Measurements from ENCODE around the gene TCEA3.

Gene TCEA3

GRCh38 chr1:23395154-23395724 lies 29.3 kb downstream of the TCEA3 start:
- TF ChIP-seq SIN3A (IDR thresholded peaks at IDR 0.05; ENCODE audit: borderline replicate concordance, insufficient read depth, low read length) (no peak), FOXP2 (optimal IDR thresholded peaks at IDR 0.05; ENCODE audit: borderline replicate concordance, extremely low read depth, extremely low read length, insufficient read depth) (no peak), POLR2AphosphoS5 (IDR thresholded peaks at IDR 0.05; ENCODE audit: low read depth, low read length) (no peak), TAF1 (IDR thresholded peaks at IDR 0.05; ENCODE audit: borderline replicate concordance, insufficient read depth, low read length) (no peak)
- TF ChIP-seq, protein P1, sequence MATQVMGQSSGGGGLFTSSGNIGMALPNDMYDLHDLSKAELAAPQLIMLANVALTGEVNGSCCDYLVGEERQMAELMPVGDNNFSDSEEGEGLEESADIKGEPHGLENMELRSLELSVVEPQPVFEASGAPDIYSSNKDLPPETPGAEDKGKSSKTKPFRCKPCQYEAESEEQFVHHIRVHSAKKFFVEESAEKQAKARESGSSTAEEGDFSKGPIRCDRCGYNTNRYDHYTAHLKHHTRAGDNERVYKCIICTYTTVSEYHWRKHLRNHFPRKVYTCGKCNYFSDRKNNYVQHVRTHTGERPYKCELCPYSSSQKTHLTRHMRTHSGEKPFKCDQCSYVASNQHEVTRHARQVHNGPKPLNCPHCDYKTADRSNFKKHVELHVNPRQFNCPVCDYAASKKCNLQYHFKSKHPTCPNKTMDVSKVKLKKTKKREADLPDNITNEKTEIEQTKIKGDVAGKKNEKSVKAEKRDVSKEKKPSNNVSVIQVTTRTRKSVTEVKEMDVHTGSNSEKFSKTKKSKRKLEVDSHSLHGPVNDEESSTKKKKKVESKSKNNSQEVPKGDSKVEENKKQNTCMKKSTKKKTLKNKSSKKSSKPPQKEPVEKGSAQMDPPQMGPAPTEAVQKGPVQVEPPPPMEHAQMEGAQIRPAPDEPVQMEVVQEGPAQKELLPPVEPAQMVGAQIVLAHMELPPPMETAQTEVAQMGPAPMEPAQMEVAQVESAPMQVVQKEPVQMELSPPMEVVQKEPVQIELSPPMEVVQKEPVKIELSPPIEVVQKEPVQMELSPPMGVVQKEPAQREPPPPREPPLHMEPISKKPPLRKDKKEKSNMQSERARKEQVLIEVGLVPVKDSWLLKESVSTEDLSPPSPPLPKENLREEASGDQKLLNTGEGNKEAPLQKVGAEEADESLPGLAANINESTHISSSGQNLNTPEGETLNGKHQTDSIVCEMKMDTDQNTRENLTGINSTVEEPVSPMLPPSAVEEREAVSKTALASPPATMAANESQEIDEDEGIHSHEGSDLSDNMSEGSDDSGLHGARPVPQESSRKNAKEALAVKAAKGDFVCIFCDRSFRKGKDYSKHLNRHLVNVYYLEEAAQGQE (IDR thresholded peaks at IDR 0.05; ENCODE audit: insufficient read depth in 1 of 2, low read depth in 2 of 2, low read length in 2 of 2), result no peak

DNA sequence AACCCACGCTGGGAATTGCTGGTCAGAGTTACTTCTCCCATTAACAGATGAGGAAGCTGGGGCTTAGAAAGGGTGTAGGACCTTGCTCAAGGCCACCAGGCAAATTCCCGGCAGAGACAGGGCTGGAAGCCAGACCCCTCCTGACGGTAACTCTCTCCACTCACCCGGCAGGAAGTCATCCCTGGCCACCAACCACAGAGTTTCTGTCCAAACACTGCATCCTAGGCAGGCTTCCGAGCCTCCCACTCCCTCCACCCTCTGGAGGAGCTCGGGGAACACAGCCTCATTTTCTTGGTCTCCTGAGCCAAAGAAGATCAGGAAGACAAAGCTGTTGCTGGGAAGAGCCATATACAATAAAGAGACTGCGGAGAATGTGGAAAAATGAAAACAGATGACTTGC lies 29.9 kb downstream of the TCEA3 start:
- TF ChIP-seq TAF1 (IDR thresholded peaks at IDR 0.05; ENCODE audit: borderline replicate concordance, insufficient read depth, low read length) (no peak), POLR2AphosphoS5 (IDR thresholded peaks at IDR 0.05; ENCODE audit: low read depth, low read length) (no peak), FOXP2 (optimal IDR thresholded peaks at IDR 0.05; ENCODE audit: borderline replicate concordance, extremely low read depth, extremely low read length, insufficient read depth) (no peak), SIN3A (IDR thresholded peaks at IDR 0.05; ENCODE audit: borderline replicate concordance, insufficient read depth, low read length) (no peak)
- TF ChIP-seq, protein P1 (IDR thresholded peaks at IDR 0.05; ENCODE audit: insufficient read depth in 1 of 2, low read depth in 2 of 2, low read length in 2 of 2), result 0 out of 4 replicates have a peak, but pooled peaks of 1 of the 2 experiments have one; percentile 36

GRCh38 chr1:23394181-23394580 lies 30.4 kb downstream of the TCEA3 start:
- TF ChIP-seq SIN3A (IDR thresholded peaks at IDR 0.05; ENCODE audit: borderline replicate concordance, insufficient read depth, low read length) (peak; percentile 21; the same call in 1 of the 2 replicates), FOXP2 (optimal IDR thresholded peaks at IDR 0.05; ENCODE audit: borderline replicate concordance, extremely low read depth, extremely low read length, insufficient read depth) (no peak), TAF1 (IDR thresholded peaks at IDR 0.05; ENCODE audit: borderline replicate concordance, insufficient read depth, low read length) (no peak), POLR2AphosphoS5 (IDR thresholded peaks at IDR 0.05; ENCODE audit: low read depth, low read length) (no peak; the same call in 1 of the 2 replicates)
- TF ChIP-seq, protein P1 (IDR thresholded peaks at IDR 0.05; ENCODE audit: insufficient read depth in 1 of 2, low read depth in 2 of 2, low read length in 2 of 2), result no peak

GRCh38 chr1:23393706-23394105 lies 30.8 kb downstream of the TCEA3 start:
- TF ChIP-seq POLR2AphosphoS5 (IDR thresholded peaks at IDR 0.05; ENCODE audit: low read depth, low read length) (peak; percentile 38; the same call in 1 of the 2 replicates), FOXP2 (optimal IDR thresholded peaks at IDR 0.05; ENCODE audit: borderline replicate concordance, extremely low read depth, extremely low read length, insufficient read depth) (peak; percentile 54), SIN3A (IDR thresholded peaks at IDR 0.05; ENCODE audit: borderline replicate concordance, insufficient read depth, low read length) (no peak)

DNA sequence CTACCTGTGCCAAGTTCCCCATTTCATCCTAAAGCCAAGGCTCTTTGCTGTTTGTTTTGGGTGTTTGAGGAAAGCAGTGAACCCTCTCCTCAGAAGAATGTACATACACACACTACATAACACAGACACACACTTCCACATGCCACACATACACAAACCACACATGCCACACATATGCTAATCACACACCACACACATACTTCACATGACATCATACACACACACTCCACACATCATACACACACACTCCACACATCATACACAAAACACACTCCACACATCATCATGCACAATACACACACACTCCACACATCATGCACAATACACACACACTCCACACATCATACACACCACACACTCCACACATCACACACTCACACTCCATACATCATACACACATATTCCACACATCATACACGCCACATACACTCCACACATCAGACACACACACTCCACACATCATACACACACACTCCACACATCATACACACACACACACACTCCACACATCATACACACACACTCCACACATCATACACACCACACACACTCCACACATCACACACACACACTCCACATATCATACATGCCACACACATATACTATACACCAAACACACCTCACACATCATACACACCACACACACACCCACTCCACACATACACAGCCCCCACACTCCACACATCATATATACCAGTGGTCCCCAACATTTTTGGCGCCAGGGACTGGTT lies 32.3 kb downstream of the TCEA3 start:
- no peak for TF ChIP-seq SIN3A (IDR thresholded peaks at IDR 0.05; ENCODE audit: borderline replicate concordance, insufficient read depth, low read length)
- TF ChIP-seq, protein P1 (IDR thresholded peaks at IDR 0.05; ENCODE audit: insufficient read depth in 1 of 2, low read depth in 2 of 2, low read length in 2 of 2), result no peak
- no peak for TF ChIP-seq FOXP2 (optimal IDR thresholded peaks at IDR 0.05; ENCODE audit: borderline replicate concordance, extremely low read depth, extremely low read length, insufficient read depth)
- TF ChIP-seq TAF1 (IDR thresholded peaks at IDR 0.05; ENCODE audit: borderline replicate concordance, insufficient read depth, low read length), result no peak
- no peak for TF ChIP-seq POLR2AphosphoS5 (IDR thresholded peaks at IDR 0.05; ENCODE audit: low read depth, low read length)

Measured in PFSK-1 (cell line).